Midbrain (tissue), 1 donor: Measurements from ENCODE around the gene NEURL2.

ENCODE experiments used
- DNase-seq: peaks from one replicate; lab custom pipeline; 2025; lab: John Stamatoyannopoulos, UW

The NEURL2 gene

GRCh38 chr20:45842169-45842812, 48.7 kb downstream of the NEURL2 start:
- no peak for DNase-seq

DNA sequence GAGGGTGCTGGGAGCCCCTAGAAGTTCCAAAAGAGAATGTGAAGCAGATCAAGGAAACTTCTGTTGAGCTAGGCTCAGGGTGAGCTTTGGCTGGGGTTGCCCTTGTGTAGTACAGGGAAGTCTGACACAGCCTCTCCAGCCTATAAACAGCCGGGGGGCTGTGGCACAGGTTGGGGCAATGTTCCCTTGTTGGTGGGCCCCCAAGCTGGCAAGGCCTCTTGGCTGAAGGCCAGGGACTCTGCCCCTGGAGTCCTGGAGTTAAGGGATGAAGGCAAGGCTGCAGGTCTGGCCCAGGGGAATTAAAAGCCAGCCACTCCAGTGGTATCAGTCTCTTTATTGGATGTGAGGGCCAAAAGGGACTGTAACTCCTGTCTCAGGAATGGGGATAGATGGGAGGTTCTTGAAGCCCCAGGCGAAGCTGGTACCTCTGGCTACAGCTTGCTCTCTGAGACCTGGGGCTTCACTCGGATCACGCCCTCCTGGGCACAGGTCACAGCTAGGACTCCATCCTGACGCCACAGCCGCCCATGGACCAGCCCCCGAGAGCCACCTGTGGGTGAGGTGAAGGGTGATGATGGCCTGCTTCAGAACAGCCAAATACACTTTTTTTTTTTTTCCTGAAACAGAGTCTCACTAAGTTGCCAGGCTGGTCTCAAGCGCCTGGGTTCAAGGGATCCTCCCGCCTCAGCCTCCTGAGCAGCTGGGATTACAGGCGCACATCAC, 49.4 kb downstream of the NEURL2 start:
- DNase-seq = no peak

DNA sequence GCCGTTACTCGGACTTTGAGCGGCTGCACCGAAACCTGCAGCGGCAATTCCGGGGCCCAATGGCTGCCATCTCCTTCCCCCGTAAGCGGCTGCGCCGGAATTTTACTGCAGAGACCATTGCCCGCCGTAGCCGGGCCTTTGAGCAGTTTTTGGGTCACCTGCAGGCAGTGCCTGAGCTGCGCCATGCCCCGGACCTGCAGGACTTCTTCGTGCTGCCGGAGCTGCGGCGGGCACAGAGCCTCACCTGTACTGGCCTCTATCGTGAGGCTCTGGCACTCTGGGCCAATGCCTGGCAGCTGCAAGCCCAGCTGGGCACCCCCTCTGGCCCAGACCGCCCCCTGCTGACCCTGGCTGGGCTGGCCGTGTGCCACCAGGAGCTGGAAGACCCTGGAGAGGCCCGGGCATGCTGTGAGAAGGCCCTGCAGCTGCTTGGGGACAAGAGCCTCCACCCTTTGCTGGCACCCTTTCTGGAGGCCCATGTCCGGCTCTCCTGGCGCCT, 50.3 kb downstream of the NEURL2 start:
- DNase-seq = no peak
